Measurements from ENCODE around the gene OXT.

GRCh38 chr20:3037654-3038053, 33.8 kb upstream of the OXT start:
- TF ChIP-seq HOXD13 (CRISPR knock-in tag; IDR thresholded peaks at IDR 0.05; ENCODE audit: borderline replicate concordance) (no peak), CTCF (tag by site-specific recombination; IDR thresholded peaks at IDR 0.05) (no peak)
